ENCODE results near the gene REPS2.

DNA sequence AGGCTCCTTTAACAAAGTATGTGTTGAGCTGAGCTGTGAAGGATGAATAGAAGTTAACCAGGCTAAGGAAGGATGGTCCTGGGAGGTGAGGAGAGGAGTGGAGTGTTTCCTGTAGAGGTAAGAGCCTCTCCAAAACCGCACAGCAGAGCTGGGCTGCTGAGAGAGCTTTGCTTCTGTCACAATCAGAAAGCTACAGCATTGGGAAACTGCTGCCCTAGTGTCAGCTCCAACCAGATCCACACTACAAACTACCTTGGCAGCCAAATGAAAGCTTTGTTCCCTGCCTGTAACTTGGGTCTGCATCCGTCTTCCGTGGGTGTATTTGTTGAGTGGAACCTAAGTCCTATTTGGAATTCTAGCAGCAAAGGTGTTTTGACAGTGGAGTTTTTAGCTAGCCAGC, 91.8 kb downstream of the REPS2 start:
- TF ChIP-seq CTCF (IDR thresholded peaks at IDR 0.05) (no peak), POLR2A (IDR thresholded peaks at IDR 0.05) (no peak)
